Pancreas (tissue), 10 donors: Measurements from ENCODE around the gene HMGN3. TPM values are rescaled to one million over a fixed set of nuclear protein-coding genes. Genes with fewer than 3 reads are reported as not detected.

Source experiments
- ATAC-seq, 4 donors: fragments of 200-7000 bp; cut with Tn5 transposase; one replicate each; pipeline versions ENCODE4 v1.8.0 to v1.9.1; 2020; ENCODE audit warnings: mild to moderate bottlenecking in 4 of 4, moderate library complexity in 4 of 4
- DNase-seq, 6 donors: peaks; one replicate each; pipeline ENCODE4 v3.0.0-alpha.2; 2020
- FAIRE-seq: peaks from 2 replicates; lab custom pipeline; 2012; peaks lifted over from hg19 to GRCh38; lab: Jason Lieb, UNC
- H3K27ac ChIP-seq, 4 donors: fragments of 200-600 bp; sonication (generic); 1 replicate in 3 of 4; 2 replicates in 1 of 4; pipeline versions ENCODE4 v1.5.0 to v1.8.0; 2020
- H3K27me3 ChIP-seq, 4 donors: fragments of 200-600 bp; one replicate each; pipeline ENCODE4 v1.8.0; 2021
- H3K36me3 ChIP-seq, 3 donors: fragments of 200-600 bp; sonication (generic) in 1 of 3; one replicate each; pipeline versions ENCODE4 v1.5.0 to v1.8.0; 2020 to 2021
- H3K4me1 ChIP-seq, 3 donors: fragments of 200-600 bp; one replicate each; pipeline ENCODE4 v1.8.0; 2021
- H3K4me3 ChIP-seq, 4 donors: fragments of 200-600 bp; sonication (generic) in 2 of 4; one replicate each; pipeline versions ENCODE4 v1.5.0 to v1.8.0; 2020 to 2021
- H3K9me3 ChIP-seq, 4 donors: fragments of 200-600 bp; one replicate each; pipeline ENCODE4 v1.8.0; 2021
- WGBS, 2 donors: extraction: QIAGEN DNeasy Blood & Tissue Kit; methylation state at CpG; one replicate each; pipeline ENCODE4 v1.1.7; 2013; 5-methylcytosine and 5-hydroxymethylcytosine counted together
- intact Hi-C, 3 donors: fragments of 100-400 bp; cut with DNase I; formaldehyde crosslinking; loops; one replicate each; pipeline versions ENCODE4 v1.11.1 to v1.14.2; 2022
- polyA plus RNA-seq, 2 donors: library from polyadenylated mRNA; stranded (reverse); fragments of 200-250 nt; gene quantifications; one replicate each; pipeline ENCODE4 v1.2.3, GENCODE V29; 2013
- total RNA-seq, 6 donors: library from RNA; stranded (reverse); fragmentation: NEBNext Ultra II Directional in 4 of 6; extraction: Animal tissue kit (Norgen Biotek cat#: 25700) in 4 of 6; gene quantifications; one replicate each; pipeline versions ENCODE4 v1.2.1 to v1.2.4, GENCODE V29; 2021 to 2023
- TF ChIP-seq, protein P1 (sequence below), 4 donors: fragments of 200-600 bp; sonication (generic) in 3 of 4; IDR thresholded peaks; one replicate each; pipeline versions ENCODE4 v1.5.0 to v1.8.0; 2021; ENCODE audit warnings: antibody characterized with exemption in 4 of 4
- donor health status: healthy with polysubstance abuse.
- donor health status: DM: no; HTN: no; CAD: no; lungs with moderate emphysema.
- donor health status: DM: no; HTN: no; CAD: no.
- donor health status: control.
- donor health status: control.
- donor health status: Bipolar disorder and iron deficiency.
- donor health status: DM: yes; HTN: yes; CAD: no.
- donor health status: DM: no; HTN: no; CAD: no.
- donor health status: DM: no; HTN: no; CAD: no.
- donor health status: DM: yes; HTN: yes; CAD: no.

The HMGN3 gene
- total and polyA plus RNA-seq, 8 donors = 19.1 to 134 (median 33.1) TPM

GRCh38 chr6:79226660-79227059 is 7.8 kb downstream of the HMGN3 start:
- H3K4me1 ChIP-seq = peaks cover 0 to 4% (median 0%) of the 10 kb centered on the region in 3 donors

DNA sequence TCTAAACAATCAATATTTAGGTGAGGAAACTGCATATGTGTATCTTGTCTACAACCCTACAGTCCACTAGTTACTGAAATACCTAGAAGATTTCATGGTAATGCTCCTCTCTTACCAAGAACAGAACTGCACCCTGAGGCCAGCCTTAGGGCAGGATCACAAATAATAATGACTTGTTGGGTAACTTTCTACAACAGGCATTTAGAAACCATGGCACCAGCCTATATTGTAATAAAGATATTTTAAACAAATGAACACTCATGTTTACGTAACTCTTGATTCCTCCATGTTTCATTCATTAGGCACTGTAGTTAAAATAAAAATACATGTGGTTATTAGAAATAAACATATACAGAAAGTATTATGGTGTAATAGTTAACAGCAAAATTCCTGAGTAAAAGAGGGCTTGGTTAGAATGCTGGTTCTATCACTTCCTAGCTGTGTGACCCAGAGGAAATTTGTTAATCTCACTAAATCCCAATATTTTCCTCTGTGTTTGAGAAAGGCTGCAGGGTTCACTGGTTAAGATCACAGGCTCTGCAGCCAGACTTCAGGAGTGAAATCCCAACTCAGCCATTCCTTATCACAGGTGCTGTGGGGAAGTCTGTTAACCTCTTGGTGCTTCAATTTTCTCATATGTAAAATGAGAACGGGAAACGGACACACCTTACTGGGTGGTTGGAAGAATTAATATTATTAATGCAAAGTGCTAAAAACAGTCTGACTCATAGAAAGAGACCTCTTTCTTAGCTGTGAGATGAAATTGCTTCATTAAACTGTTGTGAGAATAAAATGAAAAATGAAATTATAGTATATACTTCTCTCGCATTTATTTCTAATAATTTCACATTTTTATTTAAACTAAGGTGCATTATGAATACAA is 8.5 kb downstream of the HMGN3 start:
- WGBS, 2 donors = 62 to 70% methylated on average over 4 of the region's 4 CpGs
- no peaks in the 10 kb centered on the region for H3K27me3 ChIP-seq
- DNase-seq (no peak), ATAC-seq (no peak), FAIRE-seq (no peak)
- H3K4me3 ChIP-seq = no peak overlapping the region
- no peaks in the 10 kb centered on the region for H3K9me3 ChIP-seq
- H3K36me3 ChIP-seq = no peaks in the 10 kb centered on the region
- H3K4me1 ChIP-seq = peaks cover 0 to 4% (median 0%) of the 10 kb centered on the region in 3 donors
- intact Hi-C loops = no loop called here
- H3K27ac ChIP-seq = no peak overlapping the region
- TF ChIP-seq, protein P1, sequence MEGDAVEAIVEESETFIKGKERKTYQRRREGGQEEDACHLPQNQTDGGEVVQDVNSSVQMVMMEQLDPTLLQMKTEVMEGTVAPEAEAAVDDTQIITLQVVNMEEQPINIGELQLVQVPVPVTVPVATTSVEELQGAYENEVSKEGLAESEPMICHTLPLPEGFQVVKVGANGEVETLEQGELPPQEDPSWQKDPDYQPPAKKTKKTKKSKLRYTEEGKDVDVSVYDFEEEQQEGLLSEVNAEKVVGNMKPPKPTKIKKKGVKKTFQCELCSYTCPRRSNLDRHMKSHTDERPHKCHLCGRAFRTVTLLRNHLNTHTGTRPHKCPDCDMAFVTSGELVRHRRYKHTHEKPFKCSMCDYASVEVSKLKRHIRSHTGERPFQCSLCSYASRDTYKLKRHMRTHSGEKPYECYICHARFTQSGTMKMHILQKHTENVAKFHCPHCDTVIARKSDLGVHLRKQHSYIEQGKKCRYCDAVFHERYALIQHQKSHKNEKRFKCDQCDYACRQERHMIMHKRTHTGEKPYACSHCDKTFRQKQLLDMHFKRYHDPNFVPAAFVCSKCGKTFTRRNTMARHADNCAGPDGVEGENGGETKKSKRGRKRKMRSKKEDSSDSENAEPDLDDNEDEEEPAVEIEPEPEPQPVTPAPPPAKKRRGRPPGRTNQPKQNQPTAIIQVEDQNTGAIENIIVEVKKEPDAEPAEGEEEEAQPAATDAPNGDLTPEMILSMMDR (IDR thresholded peaks at IDR 0.05) = no peak

More at GRCh38 chr6:79226660-79227059, 7.8 kb downstream of the HMGN3 start:
- 74 to 76% methylated on average over 3 of the region's 3 CpGs for WGBS, 2 donors
- H3K4me3 ChIP-seq = no peak overlapping the region
- ATAC-seq (no peak), DNase-seq (no peak), FAIRE-seq (no peak)
- H3K36me3 ChIP-seq = no peaks in the 10 kb centered on the region
- TF ChIP-seq, protein P1 (IDR thresholded peaks at IDR 0.05) = no peak
- H3K27ac ChIP-seq = no peak overlapping the region
- no peaks in the 10 kb centered on the region for H3K27me3 ChIP-seq
- H3K9me3 ChIP-seq = no peaks in the 10 kb centered on the region
- intact Hi-C loops = no loop called here

- Histone ChIP-seq H3K4me3 (no peak overlapping the region), H3K9me3 (no peaks in the 10 kb centered on the region), H3K27ac (no peak overlapping the region), H3K27me3 (no peaks in the 10 kb centered on the region), H3K36me3 (no peaks in the 10 kb centered on the region), H3K4me1 (peaks cover 0 to 4% (median 0%) of the 10 kb centered on the region in 3 donors)
- ATAC-seq = no peak
- intact Hi-C loops = no loop called here
- DNase-seq = no peak
- no peak for FAIRE-seq
- WGBS, 2 donors = 87 to 91% methylated on average over 3 of the region's 3 CpGs
- TF ChIP-seq, protein P1 (IDR thresholded peaks at IDR 0.05) = no peak
These were observed 10.7 kb downstream of the HMGN3 start for GRCh38 chr6:79223611-79224404.

GRCh38 chr6:79215213-79215824 is 19.2 kb downstream of the HMGN3 start:
- no peaks in the 10 kb centered on the region for H3K9me3 ChIP-seq
- H3K27me3 ChIP-seq = no peaks in the 10 kb centered on the region
- no peaks in the 10 kb centered on the region for H3K36me3 ChIP-seq
- H3K4me1 ChIP-seq = peaks cover 0 to 7% (median 5%) of the 10 kb centered on the region in 3 donors
- TF ChIP-seq, protein P1 (IDR thresholded peaks at IDR 0.05) = no peak
- DNase-seq (no peak), FAIRE-seq (no peak), ATAC-seq (peak in 2 of 4 donors; percentile 19 to 40)
- no peak overlapping the region for H3K4me3 ChIP-seq
- no peak overlapping the region for H3K27ac ChIP-seq
- WGBS, 2 donors = 67 to 76% methylated on average over 3 of the region's 3 CpGs
- intact Hi-C loops = no loop called here
